Measurements from ENCODE around the gene LRRC8A. TPM values are rescaled to one million over a fixed set of nuclear protein-coding genes. Genes with fewer than 3 reads are reported as not detected.

Gene LRRC8A
- total and polyA plus RNA-seq, 2 of the 13 experiments (the other 11 are each of a cell fraction or from before 2014, with no cell fraction given) = 16.1 to 40.6 TPM

DNA sequence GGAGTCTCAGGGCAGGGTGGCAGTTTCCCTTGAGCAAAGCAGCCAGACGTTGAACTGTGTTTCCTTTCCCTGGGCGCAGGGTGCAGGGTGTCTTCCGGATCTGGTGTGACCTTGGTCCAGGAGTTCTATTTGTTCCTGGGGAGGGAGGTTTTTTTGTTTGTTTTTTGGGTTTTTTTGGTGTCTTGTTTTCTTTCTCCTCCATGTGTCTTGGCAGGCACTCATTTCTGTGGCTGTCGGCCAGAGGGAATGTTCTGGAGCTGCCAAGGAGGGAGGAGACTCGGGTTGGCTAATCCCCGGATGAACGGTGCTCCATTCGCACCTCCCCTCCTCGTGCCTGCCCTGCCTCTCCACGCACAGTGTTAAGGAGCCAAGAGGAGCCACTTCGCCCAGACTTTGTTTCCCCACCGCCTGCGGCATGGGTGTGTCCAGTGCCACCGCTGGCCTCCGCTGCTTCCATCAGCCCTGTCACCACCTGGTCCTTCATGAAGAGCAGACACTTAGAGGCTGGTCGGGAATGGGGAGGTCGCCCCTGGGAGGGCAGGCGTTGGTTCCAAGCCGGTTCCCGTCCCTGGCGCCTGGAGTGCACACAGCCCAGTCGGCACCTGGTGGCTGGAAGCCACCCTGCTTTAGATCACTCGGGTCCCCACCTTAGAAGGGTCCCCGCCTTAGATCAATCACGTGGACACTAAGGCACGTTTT lies 35.4 kb downstream of the LRRC8A start (continued):
- TF ChIP-seq ISX (CRISPR knock-in tag; conservative IDR thresholded peaks at IDR 0.05) (no peak), GTF2F1 (IDR thresholded peaks at IDR 0.05; ENCODE audit: low read length) (no peak), ZNF615 (CRISPR knock-in tag; IDR thresholded peaks at IDR 0.05; ENCODE audit: borderline replicate concordance) (no peak), ZBTB7A (CRISPR knock-in tag; IDR thresholded peaks at IDR 0.05) (peak; percentile 58; the same call in 1 of the 2 replicates), MATR3 (CRISPR knock-in tag; IDR thresholded peaks at IDR 0.05) (no peak), MED8 (CRISPR knock-in tag; IDR thresholded peaks at IDR 0.05; ENCODE audit: insufficient replicate concordance) (no peak), GLI4 (CRISPR knock-in tag; IDR thresholded peaks at IDR 0.05; ENCODE audit: borderline replicate concordance) (no peak), SP140L (CRISPR knock-in tag; IDR thresholded peaks at IDR 0.05; ENCODE audit: borderline replicate concordance) (no peak), ZNF652 (CRISPR knock-in tag; IDR thresholded peaks at IDR 0.05; ENCODE audit: borderline replicate concordance, low read depth) (no peak), ZBTB8A (CRISPR knock-in tag; IDR thresholded peaks at IDR 0.05; ENCODE audit: borderline replicate concordance, low read depth) (no peak)
- TF ChIP-seq, protein P1, sequence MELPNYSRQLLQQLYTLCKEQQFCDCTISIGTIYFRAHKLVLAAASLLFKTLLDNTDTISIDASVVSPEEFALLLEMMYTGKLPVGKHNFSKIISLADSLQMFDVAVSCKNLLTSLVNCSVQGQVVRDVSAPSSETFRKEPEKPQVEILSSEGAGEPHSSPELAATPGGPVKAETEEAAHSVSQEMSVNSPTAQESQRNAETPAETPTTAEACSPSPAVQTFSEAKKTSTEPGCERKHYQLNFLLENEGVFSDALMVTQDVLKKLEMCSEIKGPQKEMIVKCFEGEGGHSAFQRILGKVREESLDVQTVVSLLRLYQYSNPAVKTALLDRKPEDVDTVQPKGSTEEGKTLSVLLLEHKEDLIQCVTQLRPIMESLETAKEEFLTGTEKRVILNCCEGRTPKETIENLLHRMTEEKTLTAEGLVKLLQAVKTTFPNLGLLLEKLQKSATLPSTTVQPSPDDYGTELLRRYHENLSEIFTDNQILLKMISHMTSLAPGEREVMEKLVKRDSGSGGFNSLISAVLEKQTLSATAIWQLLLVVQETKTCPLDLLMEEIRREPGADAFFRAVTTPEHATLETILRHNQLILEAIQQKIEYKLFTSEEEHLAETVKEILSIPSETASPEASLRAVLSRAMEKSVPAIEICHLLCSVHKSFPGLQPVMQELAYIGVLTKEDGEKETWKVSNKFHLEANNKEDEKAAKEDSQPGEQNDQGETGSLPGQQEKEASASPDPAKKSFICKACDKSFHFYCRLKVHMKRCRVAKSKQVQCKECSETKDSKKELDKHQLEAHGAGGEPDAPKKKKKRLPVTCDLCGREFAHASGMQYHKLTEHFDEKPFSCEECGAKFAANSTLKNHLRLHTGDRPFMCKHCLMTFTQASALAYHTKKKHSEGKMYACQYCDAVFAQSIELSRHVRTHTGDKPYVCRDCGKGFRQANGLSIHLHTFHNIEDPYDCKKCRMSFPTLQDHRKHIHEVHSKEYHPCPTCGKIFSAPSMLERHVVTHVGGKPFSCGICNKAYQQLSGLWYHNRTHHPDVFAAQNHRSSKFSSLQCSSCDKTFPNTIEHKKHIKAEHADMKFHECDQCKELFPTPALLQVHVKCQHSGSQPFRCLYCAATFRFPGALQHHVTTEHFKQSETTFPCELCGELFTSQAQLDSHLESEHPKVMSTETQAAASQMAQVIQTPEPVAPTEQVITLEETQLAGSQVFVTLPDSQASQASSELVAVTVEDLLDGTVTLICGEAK (IDR thresholded peaks at IDR 0.05) = no peak
- TF ChIP-seq, protein P1 (CRISPR knock-in tag; IDR thresholded peaks at IDR 0.05) = peak; percentile 68
- TF ChIP-seq, protein P2, sequence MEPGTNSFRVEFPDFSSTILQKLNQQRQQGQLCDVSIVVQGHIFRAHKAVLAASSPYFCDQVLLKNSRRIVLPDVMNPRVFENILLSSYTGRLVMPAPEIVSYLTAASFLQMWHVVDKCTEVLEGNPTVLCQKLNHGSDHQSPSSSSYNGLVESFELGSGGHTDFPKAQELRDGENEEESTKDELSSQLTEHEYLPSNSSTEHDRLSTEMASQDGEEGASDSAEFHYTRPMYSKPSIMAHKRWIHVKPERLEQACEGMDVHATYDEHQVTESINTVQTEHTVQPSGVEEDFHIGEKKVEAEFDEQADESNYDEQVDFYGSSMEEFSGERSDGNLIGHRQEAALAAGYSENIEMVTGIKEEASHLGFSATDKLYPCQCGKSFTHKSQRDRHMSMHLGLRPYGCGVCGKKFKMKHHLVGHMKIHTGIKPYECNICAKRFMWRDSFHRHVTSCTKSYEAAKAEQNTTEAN (CRISPR knock-in tag; conservative IDR thresholded peaks at IDR 0.05) = no peak; the same call in 1 of the 2 replicates
- TF ChIP-seq, protein P3, sequence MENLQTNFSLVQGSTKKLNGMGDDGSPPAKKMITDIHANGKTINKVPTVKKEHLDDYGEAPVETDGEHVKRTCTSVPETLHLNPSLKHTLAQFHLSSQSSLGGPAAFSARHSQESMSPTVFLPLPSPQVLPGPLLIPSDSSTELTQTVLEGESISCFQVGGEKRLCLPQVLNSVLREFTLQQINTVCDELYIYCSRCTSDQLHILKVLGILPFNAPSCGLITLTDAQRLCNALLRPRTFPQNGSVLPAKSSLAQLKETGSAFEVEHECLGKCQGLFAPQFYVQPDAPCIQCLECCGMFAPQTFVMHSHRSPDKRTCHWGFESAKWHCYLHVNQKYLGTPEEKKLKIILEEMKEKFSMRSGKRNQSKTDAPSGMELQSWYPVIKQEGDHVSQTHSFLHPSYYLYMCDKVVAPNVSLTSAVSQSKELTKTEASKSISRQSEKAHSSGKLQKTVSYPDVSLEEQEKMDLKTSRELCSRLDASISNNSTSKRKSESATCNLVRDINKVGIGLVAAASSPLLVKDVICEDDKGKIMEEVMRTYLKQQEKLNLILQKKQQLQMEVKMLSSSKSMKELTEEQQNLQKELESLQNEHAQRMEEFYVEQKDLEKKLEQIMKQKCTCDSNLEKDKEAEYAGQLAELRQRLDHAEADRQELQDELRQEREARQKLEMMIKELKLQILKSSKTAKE (CRISPR knock-in tag; IDR thresholded peaks at IDR 0.05; ENCODE audit: borderline replicate concordance) = peak; percentile 64; the same call in 1 of the 2 replicates
- TF ChIP-seq, protein P4, sequence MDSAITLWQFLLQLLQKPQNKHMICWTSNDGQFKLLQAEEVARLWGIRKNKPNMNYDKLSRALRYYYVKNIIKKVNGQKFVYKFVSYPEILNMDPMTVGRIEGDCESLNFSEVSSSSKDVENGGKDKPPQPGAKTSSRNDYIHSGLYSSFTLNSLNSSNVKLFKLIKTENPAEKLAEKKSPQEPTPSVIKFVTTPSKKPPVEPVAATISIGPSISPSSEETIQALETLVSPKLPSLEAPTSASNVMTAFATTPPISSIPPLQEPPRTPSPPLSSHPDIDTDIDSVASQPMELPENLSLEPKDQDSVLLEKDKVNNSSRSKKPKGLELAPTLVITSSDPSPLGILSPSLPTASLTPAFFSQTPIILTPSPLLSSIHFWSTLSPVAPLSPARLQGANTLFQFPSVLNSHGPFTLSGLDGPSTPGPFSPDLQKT (CRISPR knock-in tag; IDR thresholded peaks at IDR 0.05; ENCODE audit: borderline replicate concordance) = no peak
